Esophagus muscularis mucosa (tissue), 3 donors: ENCODE measurements around the gene PGAP3.
A peak's percentile ranks its signal among the peaks of the same experiment; 100 is the strongest.

ENCODE experiments used
- POLR2AphosphoS5 ChIP-seq, 2 donors: sonication (generic); formaldehyde crosslinking; IDR thresholded peaks; one replicate each; pipeline ENCODE4 v1.6.1; 2017; ENCODE audit warnings: antibody characterized with exemption in 2 of 2
- TF ChIP-seq, protein P1 (sequence below), 3 experiments: fragments of 200-600 bp in 2 of 3; fragments of 450-650 bp in 1 of 3; sonication (generic) in 2 of 3; IDR thresholded peaks; one replicate each; pipeline ENCODE4 v1.5.1; 2017 to 2019; ENCODE audit warnings: antibody characterized with exemption in 3 of 3, mild to moderate bottlenecking in 2 of 3, moderate library complexity in 1 of 3

DNA sequence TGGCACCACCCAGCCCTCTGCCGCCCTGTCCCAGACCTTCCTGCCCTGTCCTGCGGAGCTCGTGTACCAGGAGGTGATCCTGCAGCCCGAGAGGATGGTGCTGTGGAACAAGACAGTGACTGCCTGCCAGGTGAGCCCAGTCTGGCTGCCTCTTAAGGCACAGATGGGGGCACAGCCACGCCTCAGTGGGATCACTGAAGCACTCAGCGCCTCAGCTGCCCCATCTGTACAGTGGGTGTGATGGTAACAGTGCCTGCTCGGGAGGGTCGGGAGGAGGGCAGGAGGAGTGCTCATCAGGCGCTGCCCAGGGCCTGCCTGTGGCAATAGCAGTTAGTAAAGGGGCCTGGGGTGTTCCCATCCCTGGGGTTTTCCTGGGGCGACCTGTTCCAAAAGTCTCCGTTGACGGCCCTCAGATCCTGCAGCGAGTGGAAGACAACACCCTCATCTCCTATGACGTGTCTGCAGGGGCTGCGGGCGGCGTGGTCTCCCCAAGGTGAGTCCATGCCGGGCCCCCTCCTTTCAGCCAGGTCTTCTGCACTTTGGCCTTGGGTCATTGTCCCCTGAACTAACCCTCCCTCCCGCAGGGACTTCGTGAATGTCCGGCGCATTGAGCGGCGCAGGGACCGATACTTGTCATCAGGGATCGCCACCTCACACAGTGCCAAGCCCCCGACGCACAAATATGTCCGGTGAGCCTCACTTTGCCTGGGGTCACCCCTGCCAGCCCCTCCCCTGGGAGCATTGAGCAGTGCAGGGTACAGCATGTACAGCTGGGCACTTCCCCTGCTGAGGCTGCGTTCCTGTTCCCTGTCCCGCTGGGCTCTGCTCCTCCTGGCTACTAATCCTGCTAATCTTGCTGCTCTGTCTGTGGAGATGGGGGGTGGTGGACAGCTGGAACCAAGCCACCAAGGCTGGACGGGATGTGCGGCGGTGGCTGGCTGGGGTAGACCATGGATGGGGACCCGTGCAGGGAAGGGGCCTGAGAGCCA lies 27.2 kb downstream of the PGAP3 start:
- TF ChIP-seq, protein P1, sequence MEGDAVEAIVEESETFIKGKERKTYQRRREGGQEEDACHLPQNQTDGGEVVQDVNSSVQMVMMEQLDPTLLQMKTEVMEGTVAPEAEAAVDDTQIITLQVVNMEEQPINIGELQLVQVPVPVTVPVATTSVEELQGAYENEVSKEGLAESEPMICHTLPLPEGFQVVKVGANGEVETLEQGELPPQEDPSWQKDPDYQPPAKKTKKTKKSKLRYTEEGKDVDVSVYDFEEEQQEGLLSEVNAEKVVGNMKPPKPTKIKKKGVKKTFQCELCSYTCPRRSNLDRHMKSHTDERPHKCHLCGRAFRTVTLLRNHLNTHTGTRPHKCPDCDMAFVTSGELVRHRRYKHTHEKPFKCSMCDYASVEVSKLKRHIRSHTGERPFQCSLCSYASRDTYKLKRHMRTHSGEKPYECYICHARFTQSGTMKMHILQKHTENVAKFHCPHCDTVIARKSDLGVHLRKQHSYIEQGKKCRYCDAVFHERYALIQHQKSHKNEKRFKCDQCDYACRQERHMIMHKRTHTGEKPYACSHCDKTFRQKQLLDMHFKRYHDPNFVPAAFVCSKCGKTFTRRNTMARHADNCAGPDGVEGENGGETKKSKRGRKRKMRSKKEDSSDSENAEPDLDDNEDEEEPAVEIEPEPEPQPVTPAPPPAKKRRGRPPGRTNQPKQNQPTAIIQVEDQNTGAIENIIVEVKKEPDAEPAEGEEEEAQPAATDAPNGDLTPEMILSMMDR (IDR thresholded peaks at IDR 0.05), result no peak
- peak; percentile 26 to 28 for TF ChIP-seq POLR2AphosphoS5 (IDR thresholded peaks at IDR 0.05)
